WTC11 (cell line): ENCODE results near the gene LRRC28. TPM values are rescaled to one million over a fixed set of nuclear protein-coding genes. Genes with fewer than 3 reads are reported as not detected.

Experiments used
- ATAC-seq: fragments of 200-7000 bp; cut with Tn5 transposase; 2 replicates; pipeline ENCODE4 v1.10.0; 2021; ENCODE audit warnings: mild to moderate bottlenecking, moderate library complexity
- CTCF ChIA-PET: fragments of 300-600 bp; sonication (Branson Sonifier 250); formaldehyde crosslinking; loops from one replicate; lab custom pipeline; 2021; ENCODE audit warnings: antibody characterized with exemption; lab: Charles Lee
- POLR2A ChIA-PET: fragments of 350-600 bp; sonication (Branson Sonifier 250); formaldehyde crosslinking; loops from one replicate; lab custom pipeline; 2021; ENCODE audit warnings: antibody characterized with exemption; lab: Charles Lee
- DNase-seq: peaks from one replicate; pipeline ENCODE4 v3.0.0; 2021; ENCODE audit warnings: low spot score
- H3K27ac Mint-ChIP-seq: 2 replicates; pipeline ENCODE4 v1.8.0; 2021; ENCODE audit warnings: mixed read lengths
- H3K27me3 Mint-ChIP-seq: 2 replicates; pipeline ENCODE4 v1.8.0; 2021; ENCODE audit warnings: low read depth, mild to moderate bottlenecking, moderate library complexity, mixed read lengths
- H3K36me3 Mint-ChIP-seq: 2 replicates; pipeline ENCODE4 v1.8.0; 2021; ENCODE audit warnings: mixed read lengths
- H3K4me1 Mint-ChIP-seq: 2 replicates; pipeline ENCODE4 v1.8.0; 2022; ENCODE audit warnings: mixed read lengths
- H3K4me3 Mint-ChIP-seq: 2 replicates; pipeline ENCODE4 v1.8.0; 2021; ENCODE audit warnings: mild to moderate bottlenecking, moderate library complexity, mixed read lengths
- H3K9me3 Mint-ChIP-seq: 2 replicates; pipeline ENCODE4 v1.8.0; 2021; ENCODE audit warnings: mixed read lengths
- AFF4 ChIP-seq: sonication (generic); formaldehyde crosslinking; IDR thresholded peaks from 2 replicates; pipeline ENCODE4 v1.8.1; 2023; ENCODE audit warnings: mild to moderate bottlenecking, missing genetic modification reagents, borderline replicate concordance
- ARID4B ChIP-seq: sonication (generic); formaldehyde crosslinking; IDR thresholded peaks from 2 replicates; pipeline ENCODE4 v1.8.0; 2023; ENCODE audit warnings: missing genetic modification reagents, mild to moderate bottlenecking, borderline replicate concordance
- FOXP1 ChIP-seq: sonication (generic); formaldehyde crosslinking; IDR thresholded peaks from 2 replicates; pipeline ENCODE4 v1.8.0; 2022; ENCODE audit warnings: missing genetic modification reagents, mild to moderate bottlenecking, moderate library complexity, borderline replicate concordance
- GABPB1 ChIP-seq: sonication (generic); formaldehyde crosslinking; IDR thresholded peaks from 2 replicates; pipeline ENCODE4 v1.8.1; 2023; ENCODE audit warnings: mild to moderate bottlenecking, missing genetic modification reagents
- GRHL2 ChIP-seq: fragments of 250-450 bp; sonication (Bioruptor Pico); IDR thresholded peaks from 2 replicates; pipeline ENCODE4 v1.8.0; 2022; ENCODE audit warnings: mild to moderate bottlenecking, moderate library complexity; ENCODE audit not compliant: insufficient replicate concordance, severe bottlenecking
- JAZF1 ChIP-seq: fragments of 250-450 bp; sonication (Bioruptor Pico); IDR thresholded peaks from 2 replicates; pipeline ENCODE4 v1.9.0; 2021; ENCODE audit warnings: moderate library complexity, mild to moderate bottlenecking, inconsistent platforms
- MAX ChIP-seq: sonication (generic); formaldehyde crosslinking; IDR thresholded peaks from 2 replicates; pipeline ENCODE4 v1.8.0; 2022; ENCODE audit warnings: mild to moderate bottlenecking, missing genetic modification reagents
- MXD4 ChIP-seq: fragments of 250-450 bp; sonication (Bioruptor Pico); IDR thresholded peaks from 2 replicates; pipeline ENCODE4 v1.8.0; 2021; ENCODE audit warnings: mild to moderate bottlenecking, moderate library complexity, borderline replicate concordance
- NFATC4 ChIP-seq: fragments of 250-450 bp; sonication (Bioruptor Pico); IDR thresholded peaks from 2 replicates; pipeline ENCODE4 v1.9.0; 2021; ENCODE audit warnings: mild to moderate bottlenecking
- NR2C2 ChIP-seq: sonication (generic); formaldehyde crosslinking; IDR thresholded peaks from 2 replicates; pipeline ENCODE4 v1.8.0; 2022; ENCODE audit warnings: mild to moderate bottlenecking, missing genetic modification reagents
- TP53 ChIP-seq: sonication (generic); formaldehyde crosslinking; IDR thresholded peaks from 2 replicates; pipeline ENCODE4 v1.8.1; 2023; ENCODE audit warnings: mild to moderate bottlenecking, missing genetic modification reagents
- ZMAT4 ChIP-seq: fragments of 250-450 bp; sonication (Bioruptor Pico); IDR thresholded peaks from 2 replicates; pipeline ENCODE4 v1.9.0; 2021; ENCODE audit warnings: mild to moderate bottlenecking
- ZNF317 ChIP-seq: sonication (generic); formaldehyde crosslinking; IDR thresholded peaks from 2 replicates; pipeline ENCODE4 v1.8.1; 2023; ENCODE audit warnings: low read depth, mild to moderate bottlenecking, moderate library complexity, missing genetic modification reagents, borderline replicate concordance
- ZNF425 ChIP-seq: fragments of 250-450 bp; sonication (Bioruptor Pico); conservative IDR thresholded peaks from 2 replicates; pipeline ENCODE4 v1.9.0; 2021; ENCODE audit warnings: mild to moderate bottlenecking
- ZNF671 ChIP-seq: fragments of 250-450 bp; sonication (Bioruptor Pico); IDR thresholded peaks from 2 replicates; pipeline ENCODE4 v1.8.0; 2021; ENCODE audit warnings: mild to moderate bottlenecking
- total RNA-seq: library from RNA; stranded (reverse); gene quantifications from 3 replicates; pipeline ENCODE4 v1.2.3, GENCODE V29; 2021
- TF ChIP-seq, protein P1 (sequence below): sonication (generic); formaldehyde crosslinking; IDR thresholded peaks from 2 replicates; pipeline ENCODE4 v1.8.0; 2022; ENCODE audit warnings: mild to moderate bottlenecking, missing genetic modification reagents
- TF ChIP-seq, protein P2 (sequence below): sonication (generic); formaldehyde crosslinking; IDR thresholded peaks from 2 replicates; pipeline ENCODE4 v1.8.1; 2022; ENCODE audit warnings: mild to moderate bottlenecking, moderate library complexity, missing genetic modification reagents

The LRRC28 gene
- total RNA-seq, 1 experiment from 2014 or later, result 18.4 TPM

DNA sequence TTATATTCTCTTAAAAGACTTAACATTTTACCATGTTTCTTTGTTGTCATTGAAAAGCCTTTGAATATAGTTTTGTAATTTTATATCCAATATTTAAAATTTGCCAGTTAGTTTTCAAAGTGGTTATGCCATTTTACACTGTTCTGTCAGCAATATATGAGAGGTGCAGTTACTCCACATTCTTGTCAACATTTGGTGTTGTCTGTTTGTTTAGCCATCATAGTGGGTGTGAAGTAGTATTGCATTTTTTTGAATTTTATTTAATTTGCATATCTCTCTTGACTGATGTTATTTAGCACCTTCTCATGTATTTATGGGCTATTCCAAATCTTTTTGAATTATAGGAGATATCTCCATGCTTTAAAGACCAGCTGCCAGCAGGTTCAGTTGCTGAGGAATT, 40.4 kb downstream of the LRRC28 start:
- CTCF ChIA-PET, result no interaction called here
- Mint-ChIP-seq H3K4me3 (no peak overlapping the region), H3K4me1 (peaks cover 19% of the 10 kb centered on the region), H3K9me3 (peaks cover 16% of the 10 kb centered on the region), H3K27ac (no peak overlapping the region), H3K27me3 (no peaks in the 10 kb centered on the region), H3K36me3 (peaks cover 24% of the 10 kb centered on the region)
- TF ChIP-seq ZNF425 (CRISPR knock-in tag) (no peak), TP53 (CRISPR knock-in tag) (no peak), ARID4B (CRISPR knock-in tag) (no peak), ZNF317 (no peak)
- TF ChIP-seq, protein P1, sequence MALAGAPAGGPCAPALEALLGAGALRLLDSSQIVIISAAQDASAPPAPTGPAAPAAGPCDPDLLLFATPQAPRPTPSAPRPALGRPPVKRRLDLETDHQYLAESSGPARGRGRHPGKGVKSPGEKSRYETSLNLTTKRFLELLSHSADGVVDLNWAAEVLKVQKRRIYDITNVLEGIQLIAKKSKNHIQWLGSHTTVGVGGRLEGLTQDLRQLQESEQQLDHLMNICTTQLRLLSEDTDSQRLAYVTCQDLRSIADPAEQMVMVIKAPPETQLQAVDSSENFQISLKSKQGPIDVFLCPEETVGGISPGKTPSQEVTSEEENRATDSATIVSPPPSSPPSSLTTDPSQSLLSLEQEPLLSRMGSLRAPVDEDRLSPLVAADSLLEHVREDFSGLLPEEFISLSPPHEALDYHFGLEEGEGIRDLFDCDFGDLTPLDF, result no peak
- no peak for DNase-seq
- POLR2A ChIA-PET, result no interaction called here
- no peak for ATAC-seq

DNA sequence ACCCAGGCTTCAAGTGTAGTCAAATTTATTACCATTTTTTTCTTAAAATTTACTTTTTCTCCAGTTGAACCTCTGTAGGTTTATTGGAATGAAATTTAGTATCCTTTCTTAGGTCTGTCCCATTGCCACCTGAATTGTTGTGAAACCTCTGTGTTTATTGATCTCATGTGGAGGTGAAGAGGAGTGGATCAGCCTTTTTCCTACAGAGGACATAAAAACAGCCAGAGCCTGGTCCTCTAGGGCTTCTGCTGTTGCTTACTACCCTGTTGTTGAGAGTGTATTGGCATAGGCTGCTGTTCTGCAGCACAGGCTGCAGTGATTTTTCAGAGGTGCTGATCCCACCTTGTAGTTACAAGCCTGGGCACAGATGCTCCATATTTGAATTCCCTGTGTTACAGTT, 44.6 kb downstream of the LRRC28 start:
- CTCF ChIA-PET, result interaction anchor here (1.4 kb wide), 1 partner anchor 409 kb away, joined by 4 read pairs; no protein-coding TSS in a partner anchor
- H3K9me3 Mint-ChIP-seq, result peaks cover 16% of the 10 kb centered on the region
- TF ChIP-seq ZNF671 (CRISPR knock-in tag), result no peak
- no peak for TF ChIP-seq NR2C2 (CRISPR knock-in tag)
- TF ChIP-seq MXD4 (CRISPR knock-in tag), result no peak
- TF ChIP-seq GRHL2, result no peak
- no peak for TF ChIP-seq ZMAT4 (CRISPR knock-in tag)
- TF ChIP-seq, protein P2, sequence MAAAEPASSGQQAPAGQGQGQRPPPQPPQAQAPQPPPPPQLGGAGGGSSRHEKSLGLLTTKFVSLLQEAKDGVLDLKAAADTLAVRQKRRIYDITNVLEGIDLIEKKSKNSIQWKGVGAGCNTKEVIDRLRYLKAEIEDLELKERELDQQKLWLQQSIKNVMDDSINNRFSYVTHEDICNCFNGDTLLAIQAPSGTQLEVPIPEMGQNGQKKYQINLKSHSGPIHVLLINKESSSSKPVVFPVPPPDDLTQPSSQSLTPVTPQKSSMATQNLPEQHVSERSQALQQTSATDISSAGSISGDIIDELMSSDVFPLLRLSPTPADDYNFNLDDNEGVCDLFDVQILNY (CRISPR knock-in tag), result no peak
- no peak for TF ChIP-seq FOXP1 (CRISPR knock-in tag)
- TF ChIP-seq, all 79 proteins: peak for 0
- POLR2A ChIA-PET, result no interaction called here
- H3K36me3 Mint-ChIP-seq, result peaks cover 24% of the 10 kb centered on the region
- H3K4me1 Mint-ChIP-seq, result peaks cover 19% of the 10 kb centered on the region
- no peak for DNase-seq
- H3K4me3 Mint-ChIP-seq, result no peak overlapping the region
- ATAC-seq, result peak; percentile 38
- H3K27me3 Mint-ChIP-seq, result no peaks in the 10 kb centered on the region
- H3K27ac Mint-ChIP-seq, result peak overlapping the region; percentile 34

DNA sequence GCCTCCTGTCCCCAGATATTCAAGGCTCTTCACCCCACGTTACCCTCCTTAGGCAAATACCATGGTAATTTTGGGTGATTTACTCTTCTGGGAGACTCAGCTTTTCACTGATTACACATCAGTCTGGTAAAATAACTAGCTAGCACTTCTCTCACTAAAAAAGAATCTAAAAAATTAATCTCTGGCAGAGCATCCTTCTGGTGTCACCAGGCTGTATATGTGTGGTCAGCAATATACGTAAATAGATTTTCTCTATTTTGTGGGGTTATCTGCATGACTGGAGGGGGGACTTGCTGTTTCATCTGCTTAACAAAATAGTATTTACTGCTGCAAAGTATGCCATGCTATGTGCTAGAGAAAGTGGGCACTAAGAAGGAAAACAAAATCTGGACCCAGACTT, 45.1 kb downstream of the LRRC28 start:
- ChIA-PET CTCF (interaction anchor here (0.6 to 1.4 kb wide), 2 partner anchors 15 to 408 kb away, joined by 3 to 4 read pairs; no protein-coding TSS in a partner anchor), POLR2A (interaction anchor here (0.6 kb wide), 1 partner anchor 82 kb away, joined by 3 read pairs; no protein-coding TSS in a partner anchor)
- DNase-seq (no peak), ATAC-seq (no peak)
- peak overlapping the region; percentile 34; the same call in 1 of the 2 replicates for H3K27ac Mint-ChIP-seq
- no peak overlapping the region for H3K4me3 Mint-ChIP-seq
- H3K9me3 Mint-ChIP-seq, result peaks cover 16% of the 10 kb centered on the region
- no peaks in the 10 kb centered on the region for H3K27me3 Mint-ChIP-seq
- H3K4me1 Mint-ChIP-seq, result peaks cover 19% of the 10 kb centered on the region
- H3K36me3 Mint-ChIP-seq, result peaks cover 20% of the 10 kb centered on the region
- TF ChIP-seq AFF4 (CRISPR knock-in tag), result no peak
- no peak for TF ChIP-seq MAX (CRISPR knock-in tag)
- no peak for TF ChIP-seq GABPB1 (CRISPR knock-in tag)
- no peak for TF ChIP-seq JAZF1 (CRISPR knock-in tag)
- no peak for TF ChIP-seq NFATC4 (CRISPR knock-in tag)
